SK-N-MC (cell line): Measurements from ENCODE around the gene SCAMP4.

Experiments
- EZH2 ChIP-seq: fragments of 200-600 bp; sonication (generic); IDR thresholded peaks from one replicate; pipeline ENCODE4 v1.6.1; 2017; ENCODE audit warnings: antibody characterized with exemption
- FOXP2 ChIP-seq: optimal IDR thresholded peaks from 2 replicates; pipeline ENCODE3; 2011; ENCODE audit warnings: mild to moderate bottlenecking, moderate library complexity; ENCODE audit not compliant: insufficient read depth; ENCODE audit errors: extremely low read length, control extremely low read depth
- POLR2AphosphoS5 ChIP-seq: IDR thresholded peaks from 2 replicates; pipeline ENCODE4 v1.6.1; 2012; ENCODE audit warnings: mild to moderate bottlenecking, low read depth, low read length, borderline replicate concordance

GRCh38 chr19:1922803-1923202 is 17.6 kb downstream of the SCAMP4 start:
- no peak for TF ChIP-seq POLR2AphosphoS5
- TF ChIP-seq EZH2: no peak
- no peak for TF ChIP-seq FOXP2
